ENCODE data around the gene UBR7.
"Not testable (repeated sequence)": the region's sequence is repeated elsewhere in the genome, so short reads cannot be mapped to it uniquely, and the experiment has no call there.

UBR7 gene, protein sequence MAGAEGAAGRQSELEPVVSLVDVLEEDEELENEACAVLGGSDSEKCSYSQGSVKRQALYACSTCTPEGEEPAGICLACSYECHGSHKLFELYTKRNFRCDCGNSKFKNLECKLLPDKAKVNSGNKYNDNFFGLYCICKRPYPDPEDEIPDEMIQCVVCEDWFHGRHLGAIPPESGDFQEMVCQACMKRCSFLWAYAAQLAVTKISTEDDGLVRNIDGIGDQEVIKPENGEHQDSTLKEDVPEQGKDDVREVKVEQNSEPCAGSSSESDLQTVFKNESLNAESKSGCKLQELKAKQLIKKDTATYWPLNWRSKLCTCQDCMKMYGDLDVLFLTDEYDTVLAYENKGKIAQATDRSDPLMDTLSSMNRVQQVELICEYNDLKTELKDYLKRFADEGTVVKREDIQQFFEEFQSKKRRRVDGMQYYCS

DNA sequence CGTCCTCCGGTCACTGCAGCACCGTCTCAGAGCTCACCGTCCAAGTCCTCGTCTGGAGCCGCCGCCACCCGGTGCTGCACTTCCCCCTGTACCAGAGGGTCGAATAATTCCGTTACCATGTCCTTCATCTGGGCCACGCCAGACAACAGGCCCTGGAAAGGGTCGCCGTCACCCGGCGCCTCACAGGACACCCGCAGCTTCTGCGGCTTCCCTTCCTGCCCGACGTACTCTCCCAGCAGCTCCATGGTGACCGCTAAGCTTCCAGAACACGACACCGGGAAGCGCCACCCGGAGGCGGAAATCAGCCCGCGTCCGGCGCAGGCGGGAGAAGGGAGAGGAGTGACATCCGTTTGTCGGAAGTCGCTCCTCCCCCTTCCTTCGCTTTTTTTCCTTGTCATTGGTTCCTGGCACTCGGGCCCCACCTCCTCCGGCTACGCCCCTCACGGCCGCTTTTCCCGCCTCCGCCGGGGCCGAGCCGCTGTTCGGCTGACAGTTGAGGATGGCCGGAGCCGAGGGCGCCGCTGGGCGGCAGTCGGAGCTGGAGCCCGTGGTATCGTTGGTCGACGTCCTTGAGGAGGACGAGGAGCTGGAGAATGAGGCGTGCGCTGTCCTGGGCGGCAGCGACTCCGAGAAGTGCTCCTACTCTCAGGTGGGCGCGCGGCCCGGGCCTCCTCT, at the start of gene UBR7, which contains the start of gene GON7:
UBR7 (plus strand) TSS at position 464 of the 675 bp plus-strand sequence; CDS start at position 500, 36 bp downstream.
GON7 (minus strand) TSS at position 273 of the 675 bp plus-strand sequence; CDS start at position 245, 28 bp downstream.
- Mint-ChIP-seq H3K9me3 (no peaks in the 10 kb centered on the region), H3K4me3 (peak within 1 kb of the TSS; percentile 100), H3K36me3 (peaks cover 84% of the 10 kb centered on the region), H3K27ac (peak within 1 kb of the TSS; percentile 97), H3K4me1 (peaks cover 33% of the 10 kb centered on the region)
- DNase-seq (ENCODE audit: low spot score in 2 of 2) (peak; percentile 80 to 94), ATAC-seq (peak; percentile 95)

- not testable (repeated sequence) for H3K9me3 Mint-ChIP-seq; H3K36me3 Mint-ChIP-seq; DNase-seq (ENCODE audit: low spot score in 2 of 2); H3K4me1 Mint-ChIP-seq; ATAC-seq; H3K27ac Mint-ChIP-seq; H3K4me3 Mint-ChIP-seq
These were observed 48.7 kb upstream of the UBR7 start for GRCh38 chr14:93158349-93158748.

- not testable (repeated sequence) for H3K27ac Mint-ChIP-seq; DNase-seq (ENCODE audit: low spot score in 2 of 2); H3K4me1 Mint-ChIP-seq; H3K9me3 Mint-ChIP-seq; H3K36me3 Mint-ChIP-seq; H3K4me3 Mint-ChIP-seq
- ATAC-seq: peak; percentile 37
These were observed 47.3 kb upstream of the UBR7 start for GRCh38 chr14:93159625-93160352.

DNA sequence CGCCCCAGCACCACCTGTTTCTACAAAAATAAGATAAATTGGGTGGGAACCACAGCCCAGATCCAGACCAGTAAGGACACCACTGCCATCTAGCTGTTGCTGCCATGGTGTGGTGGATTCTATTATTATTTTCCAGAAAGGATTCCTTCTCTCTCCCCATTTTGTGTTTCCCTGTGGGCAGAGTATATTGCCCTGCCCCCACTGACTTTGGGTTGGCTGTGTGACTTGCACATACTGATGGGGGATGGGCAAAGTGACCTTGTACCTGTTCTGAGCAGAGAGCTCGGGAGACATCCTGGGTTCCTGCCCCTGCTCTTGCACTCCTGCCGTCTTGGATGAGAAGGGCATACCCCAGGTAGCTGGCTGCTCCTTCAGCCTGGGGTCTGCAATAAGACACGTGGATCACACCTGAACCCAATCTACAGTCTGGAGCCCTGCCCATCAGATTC, 46.7 kb upstream of the UBR7 start:
- ATAC-seq: peak; percentile 57
- Mint-ChIP-seq H3K36me3 (no peaks in the 10 kb centered on the region), H3K9me3 (no peaks in the 10 kb centered on the region), H3K4me1 (no peaks in the 10 kb centered on the region), H3K27ac (no peak overlapping the region), H3K4me3 (no peak overlapping the region)
- no peak for DNase-seq (ENCODE audit: low spot score in 2 of 2)

DNA sequence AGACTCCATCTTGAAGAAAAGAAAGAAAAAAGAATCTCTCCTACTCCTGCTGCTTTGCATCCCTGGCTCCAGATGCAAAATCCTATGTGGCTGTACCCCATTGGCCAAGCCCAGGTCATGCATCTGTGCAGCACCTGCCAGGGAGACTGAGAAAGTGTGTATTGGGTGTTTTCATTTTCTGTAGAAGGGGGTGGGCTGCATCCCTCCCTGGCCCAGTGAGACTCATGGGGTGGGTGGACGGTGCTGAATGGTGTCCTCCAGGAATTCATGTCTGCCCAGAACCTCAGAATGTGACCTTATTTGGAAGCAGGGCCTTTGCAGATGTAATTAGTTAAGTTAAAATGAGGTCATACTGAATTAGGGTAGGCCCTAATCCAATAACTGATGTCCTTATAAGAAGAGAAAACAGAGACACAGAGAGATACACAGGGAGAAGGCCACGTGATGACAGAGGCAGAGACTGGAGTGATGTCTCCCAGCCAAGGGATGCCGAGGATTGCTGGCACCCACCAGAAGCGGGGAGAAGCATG, 45.6 kb upstream of the UBR7 start:
- no peaks in the 10 kb centered on the region for H3K36me3 Mint-ChIP-seq
- DNase-seq (ENCODE audit: low spot score in 2 of 2): no peak
- no peak overlapping the region for H3K4me3 Mint-ChIP-seq
- no peak overlapping the region for H3K27ac Mint-ChIP-seq
- no peaks in the 10 kb centered on the region for H3K4me1 Mint-ChIP-seq
- no peaks in the 10 kb centered on the region for H3K9me3 Mint-ChIP-seq
- no peak for ATAC-seq

DNA sequence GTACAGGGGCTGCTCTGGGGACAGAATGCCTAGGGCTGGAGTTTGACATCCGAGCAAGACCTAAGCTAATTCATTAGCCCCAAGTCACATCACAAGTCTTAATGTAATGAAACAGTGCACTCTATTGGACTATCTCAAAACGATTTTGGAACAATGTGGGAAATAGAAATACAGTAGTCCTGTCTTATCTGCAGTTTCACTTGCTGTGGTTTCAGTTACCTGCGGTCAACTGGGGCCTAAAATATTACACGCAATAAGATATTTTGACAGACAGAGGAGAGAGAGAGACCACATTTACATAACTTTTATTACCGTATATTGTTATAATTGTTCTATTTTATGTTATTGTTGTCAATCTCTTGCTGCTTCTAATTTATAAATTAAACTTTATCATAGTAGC, 43.5 kb upstream of the UBR7 start:
- no peaks in the 10 kb centered on the region for H3K9me3 Mint-ChIP-seq
- DNase-seq (ENCODE audit: low spot score in 2 of 2) (no peak), ATAC-seq (no peak)
- H3K4me1 Mint-ChIP-seq: no peaks in the 10 kb centered on the region
- no peak overlapping the region for H3K4me3 Mint-ChIP-seq
- H3K27ac Mint-ChIP-seq: no peak overlapping the region
- H3K36me3 Mint-ChIP-seq: no peaks in the 10 kb centered on the region

GRCh38 chr14:93165271-93166265, 41.5 kb upstream of the UBR7 start:
- H3K36me3 Mint-ChIP-seq; H3K27ac Mint-ChIP-seq; H3K4me3 Mint-ChIP-seq; H3K4me1 Mint-ChIP-seq; ATAC-seq; DNase-seq (ENCODE audit: low spot score in 2 of 2); H3K9me3 Mint-ChIP-seq: not testable (repeated sequence)

- ATAC-seq; H3K4me1 Mint-ChIP-seq; H3K27ac Mint-ChIP-seq; H3K4me3 Mint-ChIP-seq; H3K36me3 Mint-ChIP-seq; DNase-seq (ENCODE audit: low spot score in 2 of 2); H3K9me3 Mint-ChIP-seq: not testable (repeated sequence)
These were observed 38.4 kb upstream of the UBR7 start for GRCh38 chr14:93168610-93169009.

DNA sequence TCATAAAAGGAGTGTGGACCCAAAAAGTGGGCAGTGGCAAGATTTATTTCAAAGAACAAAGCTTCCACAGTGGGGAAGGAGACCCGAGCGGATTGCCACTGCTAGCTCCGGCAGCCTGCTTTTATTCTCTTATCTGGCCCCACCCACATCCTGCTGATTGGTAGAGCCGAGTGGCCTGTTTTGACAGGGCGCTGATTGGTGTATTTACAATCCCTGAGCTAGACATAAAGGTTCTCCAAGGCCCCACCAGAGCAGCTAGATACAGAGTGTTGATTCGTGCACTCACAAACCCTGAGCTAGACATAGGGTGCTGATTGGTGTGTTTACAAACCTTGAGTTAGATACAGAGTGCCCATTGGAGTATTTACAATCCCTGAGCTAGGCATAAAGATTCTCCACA, 37.4 kb upstream of the UBR7 start:
- not testable (repeated sequence) for H3K9me3 Mint-ChIP-seq; H3K4me1 Mint-ChIP-seq; H3K4me3 Mint-ChIP-seq; ATAC-seq; H3K36me3 Mint-ChIP-seq; DNase-seq (ENCODE audit: low spot score in 2 of 2); H3K27ac Mint-ChIP-seq

GRCh38 chr14:93170141-93170540, 36.9 kb upstream of the UBR7 start:
- H3K4me3 Mint-ChIP-seq; ATAC-seq; H3K27ac Mint-ChIP-seq; H3K9me3 Mint-ChIP-seq; H3K36me3 Mint-ChIP-seq; H3K4me1 Mint-ChIP-seq; DNase-seq (ENCODE audit: low spot score in 2 of 2): not testable (repeated sequence)

GRCh38 chr14:93171376-93171775, 35.7 kb upstream of the UBR7 start:
- no peaks in the 10 kb centered on the region for H3K4me1 Mint-ChIP-seq
- H3K4me3 Mint-ChIP-seq: no peak overlapping the region
- no peaks in the 10 kb centered on the region for H3K36me3 Mint-ChIP-seq
- DNase-seq (ENCODE audit: low spot score in 2 of 2): no peak
- H3K27ac Mint-ChIP-seq: no peak overlapping the region
- no peaks in the 10 kb centered on the region for H3K9me3 Mint-ChIP-seq
- no peak for ATAC-seq

DNA sequence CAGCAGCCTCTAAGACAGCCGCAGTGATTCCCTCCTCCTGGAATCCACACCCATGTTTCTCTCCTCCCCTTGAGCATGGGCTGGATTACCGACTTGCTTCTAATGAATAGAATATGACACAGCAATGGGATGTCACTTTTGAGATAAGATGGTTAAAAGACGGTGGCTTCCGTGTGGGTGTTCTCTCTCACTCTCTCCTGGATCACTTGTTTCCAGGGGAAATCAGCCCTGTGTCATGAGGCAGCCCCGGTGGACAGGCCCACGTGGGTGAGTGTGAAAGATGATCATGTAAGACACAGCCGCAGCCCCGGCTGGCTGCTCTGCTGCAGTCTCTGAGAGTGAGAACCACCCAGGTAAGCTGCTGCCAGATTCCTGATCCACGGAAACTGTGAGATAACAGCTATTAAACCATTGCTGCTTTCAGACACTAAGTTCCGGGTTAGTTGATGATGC, 33.1 kb upstream of the UBR7 start:
- ATAC-seq: peak; percentile 71
- no peaks in the 10 kb centered on the region for H3K4me1 Mint-ChIP-seq
- H3K36me3 Mint-ChIP-seq: no peaks in the 10 kb centered on the region
- no peak for DNase-seq (ENCODE audit: low spot score in 2 of 2)
- no peaks in the 10 kb centered on the region for H3K9me3 Mint-ChIP-seq
- H3K27ac Mint-ChIP-seq: no peak overlapping the region
- no peak overlapping the region for H3K4me3 Mint-ChIP-seq

- not testable (repeated sequence) for H3K36me3 Mint-ChIP-seq; DNase-seq (ENCODE audit: low spot score in 2 of 2); H3K4me3 Mint-ChIP-seq; ATAC-seq; H3K27ac Mint-ChIP-seq; H3K4me1 Mint-ChIP-seq; H3K9me3 Mint-ChIP-seq
These were observed 32.3 kb upstream of the UBR7 start for GRCh38 chr14:93174731-93175130.

DNA sequence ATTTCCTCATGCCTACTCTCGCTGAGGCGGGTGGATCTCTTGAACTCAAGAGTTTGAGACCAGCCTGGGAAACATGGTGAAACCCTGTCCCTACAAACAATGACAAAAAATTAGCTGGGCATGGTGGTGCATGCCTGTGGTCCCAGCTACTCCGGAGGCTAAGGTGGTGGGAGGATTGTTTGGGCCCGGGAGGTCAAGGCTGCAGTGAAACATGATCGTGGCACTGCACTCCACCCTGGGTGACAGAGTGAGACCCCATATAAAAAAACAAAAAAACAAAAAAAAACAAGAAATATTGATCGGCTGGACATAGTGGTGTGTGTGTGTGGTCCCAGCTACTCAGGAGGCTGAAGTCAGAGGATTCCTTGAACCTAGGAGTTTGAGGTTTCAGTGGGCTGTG, 31.6 kb upstream of the UBR7 start:
- H3K27ac Mint-ChIP-seq: no peak overlapping the region
- DNase-seq (ENCODE audit: low spot score in 2 of 2) (no peak), ATAC-seq (no peak)
- H3K36me3 Mint-ChIP-seq: no peaks in the 10 kb centered on the region
- H3K4me3 Mint-ChIP-seq: no peak overlapping the region
- no peaks in the 10 kb centered on the region for H3K9me3 Mint-ChIP-seq
- H3K4me1 Mint-ChIP-seq: no peaks in the 10 kb centered on the region

Measured in stimulated activated effector memory CD8-positive, alpha-beta T cell treated with anti-CD3 and anti-CD28 coated beads, Interleukin-12 subunit alpha, Interleukin-12 subunit beta, amount 100 ng/mL, for 72 hours (primary cell).